Type B pancreatic cell (in vitro differentiated cells): ENCODE data around the gene FXYD5. TPM values are rescaled to one million over a fixed set of nuclear protein-coding genes. Genes with fewer than 3 reads are reported as not detected.
"Not testable (repeated sequence)": the region's sequence is repeated elsewhere in the genome, so short reads cannot be mapped to it uniquely, and the experiment has no call there.

Experiments
- DNase-seq: peaks from one replicate; pipeline ENCODE4 v3.0.0; 2021; ENCODE audit warnings: mixed read lengths; ENCODE audit not compliant: unreplicated experiment; ENCODE audit errors: extremely low spot score
- H3K27ac Mint-ChIP-seq: 2 replicates; pipeline ENCODE4 v1.8.0; 2021; ENCODE audit warnings: mild to moderate bottlenecking, mixed read lengths
- H3K27me3 Mint-ChIP-seq: 2 replicates; pipeline ENCODE4 v1.8.0; 2021; ENCODE audit warnings: mixed read lengths
- H3K36me3 Mint-ChIP-seq: 2 replicates; pipeline ENCODE4 v1.8.0; 2021; ENCODE audit warnings: mixed read lengths
- H3K4me1 Mint-ChIP-seq: one replicate; pipeline ENCODE4 v1.8.0; 2021; ENCODE audit warnings: mixed read lengths; ENCODE audit not compliant: unreplicated experiment
- H3K4me3 Mint-ChIP-seq: 2 replicates; pipeline ENCODE4 v1.8.0; 2021; ENCODE audit warnings: mild to moderate bottlenecking, mixed read lengths
- H3K9me3 Mint-ChIP-seq: 2 replicates; pipeline ENCODE4 v1.8.0; 2021; ENCODE audit warnings: mixed read lengths
- total RNA-seq: library from RNA; stranded (reverse); gene quantifications from 2 replicates; pipeline ENCODE4 v1.2.1, GENCODE V29; 2021; ENCODE audit warnings: low replicate concordance
- TF ChIP-seq, protein P1 (sequence below): fragments of 200-600 bp; sonication (generic); conservative IDR thresholded peaks from 2 replicates; pipeline ENCODE4 v1.5.0; 2021; ENCODE audit warnings: antibody characterized with exemption, mild to moderate bottlenecking

Gene FXYD5
- total RNA-seq, 1 donor from 2014 or later: 24.2 TPM

DNA sequence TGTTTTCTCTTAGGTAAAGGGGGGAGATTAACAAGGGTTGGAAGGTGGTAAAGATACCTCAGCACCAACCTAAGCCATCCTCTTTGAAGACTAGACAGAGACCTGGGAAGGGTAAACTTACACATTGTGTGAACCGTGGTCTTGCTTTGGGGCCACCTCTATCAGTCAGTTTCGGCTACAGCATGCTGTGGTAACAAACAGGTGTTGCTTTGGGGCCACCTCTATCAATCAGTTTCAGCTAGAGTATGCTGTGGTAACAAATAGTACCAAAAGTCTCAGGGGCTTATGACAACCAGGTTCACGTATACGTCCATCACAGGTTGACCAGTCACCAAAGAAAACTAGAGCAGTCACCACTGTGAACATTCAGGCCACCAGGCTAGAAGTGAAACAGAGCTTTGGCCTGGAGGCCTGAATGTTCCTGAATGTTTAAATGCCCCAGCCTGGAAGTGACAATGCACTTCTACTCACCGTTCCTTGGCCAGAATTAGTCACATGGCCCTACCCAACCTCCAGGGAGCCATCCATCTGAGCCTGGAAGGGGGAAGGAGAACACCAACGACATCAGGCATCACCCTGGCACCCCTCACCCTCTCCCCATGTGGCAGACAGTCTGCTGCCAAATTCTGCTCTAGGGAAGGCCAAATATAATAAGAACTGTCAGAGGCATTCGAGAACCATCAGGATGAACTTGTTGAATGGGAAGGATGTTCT, 7.6 kb upstream of the FXYD5 start:
- Mint-ChIP-seq H3K4me1 (peaks cover 8% of the 10 kb centered on the region), H3K4me3 (no peak overlapping the region), H3K36me3 (no peaks in the 10 kb centered on the region), H3K9me3 (no peaks in the 10 kb centered on the region), H3K27me3 (peaks cover 61% of the 10 kb centered on the region), H3K27ac (no peak overlapping the region)
- DNase-seq: no peak
- TF ChIP-seq, protein P1, sequence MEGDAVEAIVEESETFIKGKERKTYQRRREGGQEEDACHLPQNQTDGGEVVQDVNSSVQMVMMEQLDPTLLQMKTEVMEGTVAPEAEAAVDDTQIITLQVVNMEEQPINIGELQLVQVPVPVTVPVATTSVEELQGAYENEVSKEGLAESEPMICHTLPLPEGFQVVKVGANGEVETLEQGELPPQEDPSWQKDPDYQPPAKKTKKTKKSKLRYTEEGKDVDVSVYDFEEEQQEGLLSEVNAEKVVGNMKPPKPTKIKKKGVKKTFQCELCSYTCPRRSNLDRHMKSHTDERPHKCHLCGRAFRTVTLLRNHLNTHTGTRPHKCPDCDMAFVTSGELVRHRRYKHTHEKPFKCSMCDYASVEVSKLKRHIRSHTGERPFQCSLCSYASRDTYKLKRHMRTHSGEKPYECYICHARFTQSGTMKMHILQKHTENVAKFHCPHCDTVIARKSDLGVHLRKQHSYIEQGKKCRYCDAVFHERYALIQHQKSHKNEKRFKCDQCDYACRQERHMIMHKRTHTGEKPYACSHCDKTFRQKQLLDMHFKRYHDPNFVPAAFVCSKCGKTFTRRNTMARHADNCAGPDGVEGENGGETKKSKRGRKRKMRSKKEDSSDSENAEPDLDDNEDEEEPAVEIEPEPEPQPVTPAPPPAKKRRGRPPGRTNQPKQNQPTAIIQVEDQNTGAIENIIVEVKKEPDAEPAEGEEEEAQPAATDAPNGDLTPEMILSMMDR: no peak

DNA sequence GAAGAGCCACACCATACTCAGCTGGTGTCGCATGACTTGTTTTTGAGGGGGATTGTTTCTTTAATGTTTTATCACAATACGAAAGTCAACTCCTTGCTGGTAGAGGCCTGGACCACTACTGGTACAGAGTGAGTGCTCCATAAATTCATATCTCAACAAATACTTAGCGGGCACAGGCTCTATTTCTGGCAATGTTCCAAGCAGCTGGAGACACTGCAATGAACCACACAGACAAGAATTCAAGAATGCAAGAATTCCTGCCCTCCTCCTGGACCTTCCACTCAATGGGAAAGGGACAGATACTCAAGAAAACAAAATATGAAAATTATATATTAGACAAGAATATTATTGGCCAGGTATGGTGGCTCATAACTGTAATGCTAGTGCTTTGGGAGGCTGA, 5.1 kb upstream of the FXYD5 start:
- Mint-ChIP-seq H3K27ac (no peak overlapping the region), H3K4me1 (peaks cover 6% of the 10 kb centered on the region), H3K36me3 (no peaks in the 10 kb centered on the region), H3K4me3 (no peak overlapping the region), H3K27me3 (peaks cover 65% of the 10 kb centered on the region), H3K9me3 (no peaks in the 10 kb centered on the region)
- TF ChIP-seq, protein P1: no peak
- DNase-seq: no peak

DNA sequence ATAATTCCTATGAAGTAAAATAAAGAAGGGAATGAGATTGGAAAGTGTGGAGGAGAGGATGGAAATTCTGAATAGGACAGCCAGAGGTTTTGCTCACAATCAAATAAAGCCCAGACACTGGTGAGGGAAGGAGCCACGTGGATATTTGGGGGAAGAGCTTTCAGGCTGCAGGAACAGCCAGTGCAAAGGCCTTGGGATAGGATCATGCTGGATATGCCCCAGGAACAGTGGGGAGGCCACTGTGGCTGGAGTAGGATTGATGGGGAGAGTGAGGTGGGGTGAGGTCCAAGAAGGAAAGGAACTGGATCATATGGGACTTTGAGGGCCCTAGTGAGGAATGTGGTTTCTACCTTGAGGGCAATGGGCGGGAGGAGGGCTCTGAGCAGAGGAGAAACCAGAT, 4.1 kb upstream of the FXYD5 start:
- Mint-ChIP-seq H3K4me3 (peak overlapping the region; percentile 51), H3K27me3 (peaks cover 66% of the 10 kb centered on the region), H3K9me3 (no peaks in the 10 kb centered on the region), H3K27ac (no peak overlapping the region), H3K36me3 (no peaks in the 10 kb centered on the region), H3K4me1 (peaks cover 11% of the 10 kb centered on the region)
- DNase-seq: no peak
- TF ChIP-seq, protein P1: no peak

DNA sequence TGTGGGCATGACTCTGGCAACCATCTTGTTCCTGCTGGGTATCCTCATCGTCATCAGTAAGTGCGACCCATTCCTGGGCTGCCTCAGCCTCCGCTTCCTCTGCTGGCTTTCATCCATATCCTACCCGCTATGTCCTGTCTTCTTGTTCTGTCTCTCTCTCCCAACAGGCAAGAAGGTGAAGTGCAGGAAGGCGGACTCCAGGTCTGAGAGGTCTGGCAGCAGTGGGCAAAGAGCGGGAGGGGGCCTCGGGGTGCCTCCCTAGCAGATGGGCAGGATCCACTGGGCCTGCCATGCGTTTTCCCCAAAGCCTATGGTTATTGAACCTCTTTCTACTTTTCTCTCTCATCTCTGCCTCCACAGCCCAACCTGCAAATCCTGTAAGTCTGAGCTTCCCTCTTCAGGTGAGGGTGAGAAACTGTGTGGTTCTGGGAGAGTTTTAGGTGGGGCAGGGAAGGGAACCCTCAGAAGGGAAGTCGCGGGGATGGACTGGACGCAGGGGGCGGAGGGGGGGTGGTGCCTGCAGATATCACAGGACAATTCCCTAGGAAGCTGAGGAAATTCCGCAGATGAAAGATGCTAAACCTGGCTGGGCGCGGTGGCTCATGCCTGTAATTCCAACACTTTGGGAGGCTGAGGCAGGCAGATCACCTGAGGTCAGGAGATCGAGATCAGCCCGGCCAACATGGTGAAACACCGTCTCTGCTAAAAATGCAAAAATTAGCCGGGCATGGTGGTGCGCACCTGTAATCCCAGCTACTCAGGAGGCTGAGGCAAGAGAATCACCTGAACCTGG, 3.1 kb upstream of the FXYD5 start:
- Mint-ChIP-seq H3K9me3 (no peaks in the 10 kb centered on the region), H3K27ac (no peak overlapping the region), H3K4me1 (peaks cover 11% of the 10 kb centered on the region), H3K27me3 (peaks cover 74% of the 10 kb centered on the region), H3K36me3 (no peaks in the 10 kb centered on the region), H3K4me3 (no peak overlapping the region)
- TF ChIP-seq, protein P1: no peak
- no peak for DNase-seq

DNA sequence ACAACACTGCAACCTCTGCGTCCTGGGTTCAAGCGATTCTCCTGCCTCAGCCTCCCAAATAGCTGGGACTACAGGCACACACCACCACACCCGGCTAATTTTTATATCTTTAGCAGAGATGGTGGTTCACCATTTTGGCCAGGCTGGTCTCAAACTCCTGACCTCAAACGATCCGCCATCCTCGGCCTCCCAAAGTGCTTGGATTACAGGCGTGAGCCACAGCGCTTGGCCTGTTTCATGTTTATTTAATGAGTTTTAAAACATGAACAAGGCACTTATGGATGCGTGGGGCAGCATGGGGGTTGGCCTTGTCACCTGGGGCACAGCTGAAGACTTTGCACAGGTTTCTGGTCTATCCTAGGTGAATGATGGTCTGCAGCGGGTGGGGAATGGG, 1.4 kb upstream of the FXYD5 start:
- DNase-seq, H3K36me3 Mint-ChIP-seq, H3K27ac Mint-ChIP-seq, H3K9me3 Mint-ChIP-seq: not testable (repeated sequence)
- H3K4me3 Mint-ChIP-seq: peak overlapping the region; percentile 64
- H3K4me1 Mint-ChIP-seq: peaks cover 11% of the 10 kb centered on the region
- peaks cover 82% of the 10 kb centered on the region for H3K27me3 Mint-ChIP-seq
